HG03571 (cell line): Measurements from ENCODE around the gene IHH.

Source experiments
- ATAC-seq: cut with Tn5 transposase; IDR thresholded peaks from one replicate; pipeline ENCODE4 v1.9.1; 2021; ENCODE audit not compliant: unreplicated experiment

The IHH gene

GRCh38 chr2:219076253-219076652 lies 15.5 kb upstream of the IHH start:
- no peak for ATAC-seq

GRCh38 chr2:219073413-219074129 lies 12.8 kb upstream of the IHH start:
- ATAC-seq = no peak

- ATAC-seq = no peak
Observed at GRCh38 chr2:219072741-219073250, 12.1 kb upstream of the IHH start.

GRCh38 chr2:219071131-219071816 lies 10.6 kb upstream of the IHH start:
- ATAC-seq = no peak

GRCh38 chr2:219065484-219065883 lies 4.8 kb upstream of the IHH start:
- no peak for ATAC-seq

GRCh38 chr2:219062081-219062480 lies 1.4 kb upstream of the IHH start:
- ATAC-seq = no peak

- no peak for ATAC-seq
Observed at GRCh38 chr2:219059725-219060682, 717 bp downstream of the IHH start.

GRCh38 chr2:219059375-219059724 lies 1.4 kb downstream of the IHH start:
- ATAC-seq = no peak

- ATAC-seq = no peak
Observed at GRCh38 chr2:219058541-219059374, 2.0 kb downstream of the IHH start.

- ATAC-seq = peak; percentile 79
Observed at GRCh38 chr2:219057709-219058540, 2.8 kb downstream of the IHH start.

- no peak for ATAC-seq
Observed at GRCh38 chr2:219056896-219057708, 3.6 kb downstream of the IHH start.

- no peak for ATAC-seq
Observed at GRCh38 chr2:219056176-219056895, 4.4 kb downstream of the IHH start.

- no peak for ATAC-seq
Observed at GRCh38 chr2:219054956-219055903, 5.5 kb downstream of the IHH start.

- no peak for ATAC-seq
Observed at GRCh38 chr2:219049282-219049681, 11.4 kb downstream of the IHH start.

GRCh38 chr2:219045937-219046550 lies 14.7 kb downstream of the IHH start:
- ATAC-seq = no peak

- no peak for ATAC-seq
Observed at GRCh38 chr2:219042750-219043149, 18.0 kb downstream of the IHH start.

GRCh38 chr2:219042157-219042556 lies 18.6 kb downstream of the IHH start:
- ATAC-seq = no peak
